Endothelial cell of umbilical vein (primary cell): Measurements from ENCODE around the gene TPH2. TPM values are rescaled to one million over a fixed set of nuclear protein-coding genes. Genes with fewer than 3 reads are reported as not detected.

Source experiments
- BruUV-seq: library from RNA; stranded (reverse); fragments of 400-500 nt; replicated peaks from 2 replicates; lab custom pipeline; 2021; lab: Mats Ljungman, UMichigan
- CTCF ChIA-PET: fragments of 300-600, 350-600 bp; sonication (Branson Sonifier 250); formaldehyde crosslinking; loops from one replicate; lab custom pipeline; 2021; ENCODE audit warnings: antibody characterized with exemption, inconsistent platforms; lab: Charles Lee
- POLR2A ChIA-PET: fragments of 300-600, 350-600 bp; sonication (Branson Sonifier 250); formaldehyde crosslinking; loops from one replicate; lab custom pipeline; 2021; ENCODE audit warnings: antibody characterized with exemption, inconsistent platforms; lab: Charles Lee
- DNase-seq: peaks from one replicate; pipeline ENCODE4 v3.0.0-alpha.2; 2011; ENCODE audit warnings: low read depth, low spot score
- FAIRE-seq: peaks from 2 replicates; lab custom pipeline; 2011; peaks lifted over from hg19 to GRCh38; lab: Jason Lieb, UNC
- H2AFZ ChIP-seq: 2 replicates; pipeline ENCODE4 v1.6.0; 2012; ENCODE audit warnings: low read depth, low read length, control low read depth, inconsistent platforms
- H3K27ac ChIP-seq: 2 replicates; pipeline ENCODE4 v1.5.1; 2011; ENCODE audit warnings: low read depth, mild to moderate bottlenecking, control low read depth, low read length, moderate library complexity; ENCODE audit not compliant: insufficient read depth
- H3K27me3 ChIP-seq, 2 experiments: 2 replicates each; pipeline versions ENCODE4 v1.6.0 to v1.6.1; 2011; ENCODE audit warnings: low read length in 2 of 2, mixed read lengths in 1 of 2; ENCODE audit not compliant: control insufficient read depth in 2 of 2, insufficient read depth in 2 of 2
- H3K36me3 ChIP-seq, 2 experiments: 2 replicates in 1 of 2; 3 replicates in 1 of 2; pipeline ENCODE4 v1.5.1; 2011; ENCODE audit warnings: low read length in 2 of 2, mild to moderate bottlenecking in 1 of 2, moderate library complexity in 1 of 2; ENCODE audit not compliant: control insufficient read depth in 2 of 2, insufficient read depth in 2 of 2; ENCODE audit errors: extremely low read depth in 1 of 2
- H3K4me1 ChIP-seq: 3 replicates; pipeline ENCODE4 v1.5.1; 2011; ENCODE audit warnings: mild to moderate bottlenecking, low read length; ENCODE audit not compliant: control insufficient read depth, insufficient read depth; ENCODE audit errors: extremely low read depth
- H3K4me2 ChIP-seq: 2 replicates; pipeline ENCODE4 v1.6.1; 2011; ENCODE audit warnings: low read length, control low read depth, mixed read lengths; ENCODE audit not compliant: insufficient read depth
- H3K4me3 ChIP-seq, 3 experiments: fragments of 200-600 bp in 1 of 3; sonication (generic), shearing (Covaris generic) in 1 of 3; replicated peaks in 1 of 3; 2 replicates each; pipeline ENCODE4 v1.5.1; 2011 to 2016; ENCODE audit warnings: control low read depth in 3 of 3, low read length in 3 of 3, mild to moderate bottlenecking in 2 of 3, inconsistent platforms in 1 of 3, low read depth in 1 of 3, moderate library complexity in 1 of 3; ENCODE audit not compliant: insufficient read depth in 1 of 3
- H3K79me2 ChIP-seq: 2 replicates; pipeline ENCODE4 v1.6.0; 2012; ENCODE audit warnings: low read length, inconsistent platforms; ENCODE audit not compliant: control insufficient read depth, insufficient read depth
- H3K9ac ChIP-seq: replicated peaks from 2 replicates; pipeline ENCODE3; 2011; ENCODE audit warnings: low read length, control low read depth; ENCODE audit not compliant: insufficient read depth; ENCODE audit errors: extremely low read depth
- H3K9me1 ChIP-seq: replicated peaks from 3 replicates; pipeline ENCODE4 v1.6.0; 2011; ENCODE audit warnings: mild to moderate bottlenecking, low read length; ENCODE audit not compliant: control insufficient read depth, insufficient read depth; ENCODE audit errors: extremely low read depth
- H3K9me3 ChIP-seq: replicated peaks from 2 replicates; pipeline ENCODE4 v1.5.1; 2012; ENCODE audit warnings: low read length, inconsistent platforms; ENCODE audit not compliant: control insufficient read depth, insufficient read depth
- H4K20me1 ChIP-seq: replicated peaks from 2 replicates; pipeline ENCODE3; 2011; ENCODE audit warnings: mild to moderate bottlenecking, low read length; ENCODE audit not compliant: control insufficient read depth, insufficient read depth; ENCODE audit errors: extremely low read depth
- EZH2 ChIP-seq: IDR thresholded peaks from 2 replicates; pipeline ENCODE4 v1.6.1; 2012; ENCODE audit warnings: borderline replicate concordance, low read depth, mild to moderate bottlenecking, moderate library complexity, low read length, inconsistent platforms; ENCODE audit not compliant: severe bottlenecking
- FOS ChIP-seq: IDR thresholded peaks from 2 replicates; pipeline ENCODE4 v1.6.1; 2011; ENCODE audit warnings: mild to moderate bottlenecking, low read length, moderate library complexity, borderline replicate concordance; ENCODE audit not compliant: insufficient read depth
- GATA2 ChIP-seq: IDR thresholded peaks from 2 replicates; pipeline ENCODE4 v1.7.0; 2011; ENCODE audit warnings: low read depth, mild to moderate bottlenecking, moderate library complexity, mixed read lengths, low read length; ENCODE audit not compliant: insufficient read length, insufficient read depth
- JUN ChIP-seq: IDR thresholded peaks from 2 replicates; pipeline ENCODE4 v1.6.1; 2011; ENCODE audit warnings: borderline replicate concordance, low read depth; ENCODE audit not compliant: insufficient read length, insufficient read depth
- MYC ChIP-seq: IDR thresholded peaks from one replicate; pipeline ENCODE4 v1.6.1; 2011; ENCODE audit warnings: mild to moderate bottlenecking, low read depth, low read length
- POLR2A ChIP-seq: IDR thresholded peaks from 2 replicates; pipeline ENCODE4 v1.6.1; 2012; ENCODE audit warnings: low read depth, mild to moderate bottlenecking, control low read depth, low read length
- POLR2AphosphoS5 ChIP-seq: IDR thresholded peaks from 2 replicates; pipeline ENCODE4 v1.6.1; 2012; ENCODE audit warnings: low read depth, mild to moderate bottlenecking, control low read depth, low read length, moderate library complexity; ENCODE audit not compliant: insufficient read depth
- dilution Hi-C: fragments of 300-500 bp; cut with MboI; formaldehyde crosslinking; loops from one replicate; pipeline ENCODE4 v1.15.0; 2019; ENCODE audit warnings: low sequenced_read_pairs; ENCODE audit not compliant: extremely low pct_ligation_motif_present
- intact Hi-C: fragments of 100-400 bp; cut with micrococcal nuclease; formaldehyde crosslinking; loops from one replicate; pipeline ENCODE4 v1.10.0; 2022
- polyA plus RNA-seq, 4 experiments: library from polyadenylated mRNA; depleted of rRNA in 3 of 4; stranded (reverse) in 3 of 4; unstranded in 1 of 4; fragments of >200 nt; gene quantifications; 2 replicates each; pipeline versions ENCODE4 v1.2.1 to v1.2.3, GENCODE V29; 2011 to 2012; ENCODE audit warnings: missing spikeins in 1 of 4
- total RNA-seq: library from RNA; stranded (reverse); gene quantifications from 2 replicates; pipeline ENCODE4 v1.2.3, GENCODE V29; 2021
- TF ChIP-seq, protein P1 (sequence below), 2 donors: IDR thresholded peaks; 1 replicate in 1 of 2; 2 replicates in 1 of 2; pipeline ENCODE4 v1.5.1; 2011; ENCODE audit warnings: low read length in 2 of 2, mild to moderate bottlenecking in 2 of 2, moderate library complexity in 2 of 2, control low read depth in 1 of 2, inconsistent platforms in 1 of 2, low read depth in 1 of 2; ENCODE audit not compliant: insufficient read depth in 1 of 2; ENCODE audit errors: extremely low read depth in 1 of 2
- TF ChIP-seq, protein P2 (sequence below): IDR thresholded peaks from 2 replicates; pipeline ENCODE4 v1.6.1; 2011; ENCODE audit not compliant: insufficient read depth, insufficient read length

The TPH2 gene
- total and polyA plus RNA-seq, 2 donors (not counting 3 experiments of a cell fraction or from before 2014, with no cell fraction given) = not detected

DNA sequence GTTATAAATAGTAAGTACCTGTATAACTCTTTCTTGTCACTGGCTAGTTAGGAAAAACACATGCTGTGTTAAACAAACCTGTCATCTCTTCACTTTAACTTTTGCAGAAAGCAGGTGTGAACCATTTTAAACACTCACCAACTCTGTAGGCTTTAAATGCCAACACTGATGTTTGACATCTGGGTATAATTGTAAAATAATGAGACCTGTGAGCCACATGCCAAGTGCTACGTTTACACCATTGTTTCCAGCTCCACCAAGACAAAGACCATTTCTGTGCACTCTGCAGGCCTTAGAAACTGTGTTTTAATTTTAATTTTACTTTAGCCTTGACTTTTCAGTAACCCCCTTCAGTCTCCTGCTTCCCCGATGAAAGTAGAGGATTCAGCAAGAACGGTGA, 11.0 kb downstream of the TPH2 start:
- no TSS peak for BruUV-seq
- ChIA-PET POLR2A (no interaction called here), CTCF (no interaction called here)
- TF ChIP-seq POLR2A (no peak), JUN (no peak), EZH2 (no peak), FOS (no peak), POLR2AphosphoS5 (no peak), MYC (no peak), GATA2 (no peak)
- TF ChIP-seq, protein P1, sequence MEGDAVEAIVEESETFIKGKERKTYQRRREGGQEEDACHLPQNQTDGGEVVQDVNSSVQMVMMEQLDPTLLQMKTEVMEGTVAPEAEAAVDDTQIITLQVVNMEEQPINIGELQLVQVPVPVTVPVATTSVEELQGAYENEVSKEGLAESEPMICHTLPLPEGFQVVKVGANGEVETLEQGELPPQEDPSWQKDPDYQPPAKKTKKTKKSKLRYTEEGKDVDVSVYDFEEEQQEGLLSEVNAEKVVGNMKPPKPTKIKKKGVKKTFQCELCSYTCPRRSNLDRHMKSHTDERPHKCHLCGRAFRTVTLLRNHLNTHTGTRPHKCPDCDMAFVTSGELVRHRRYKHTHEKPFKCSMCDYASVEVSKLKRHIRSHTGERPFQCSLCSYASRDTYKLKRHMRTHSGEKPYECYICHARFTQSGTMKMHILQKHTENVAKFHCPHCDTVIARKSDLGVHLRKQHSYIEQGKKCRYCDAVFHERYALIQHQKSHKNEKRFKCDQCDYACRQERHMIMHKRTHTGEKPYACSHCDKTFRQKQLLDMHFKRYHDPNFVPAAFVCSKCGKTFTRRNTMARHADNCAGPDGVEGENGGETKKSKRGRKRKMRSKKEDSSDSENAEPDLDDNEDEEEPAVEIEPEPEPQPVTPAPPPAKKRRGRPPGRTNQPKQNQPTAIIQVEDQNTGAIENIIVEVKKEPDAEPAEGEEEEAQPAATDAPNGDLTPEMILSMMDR (IDR thresholded peaks at IDR 0.05; ENCODE audit: extremely low read depth in 1 of 2, insufficient read depth in 1 of 2, low read depth in 1 of 2, low read length in 2 of 2) = no peak
- TF ChIP-seq, protein P2, sequence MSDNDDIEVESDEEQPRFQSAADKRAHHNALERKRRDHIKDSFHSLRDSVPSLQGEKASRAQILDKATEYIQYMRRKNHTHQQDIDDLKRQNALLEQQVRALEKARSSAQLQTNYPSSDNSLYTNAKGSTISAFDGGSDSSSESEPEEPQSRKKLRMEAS = no peak
- H3K4me2 ChIP-seq = no peak overlapping the region
- H2AFZ ChIP-seq = no peak overlapping the region
- dilution Hi-C loops (no loop called here), intact Hi-C loops (no loop called here)
- H3K9me3 ChIP-seq = no peaks in the 10 kb centered on the region
- no peak overlapping the region for H3K9ac ChIP-seq
- H3K4me3 ChIP-seq = no peak overlapping the region
- no peaks in the 10 kb centered on the region for H3K9me1 ChIP-seq
- no peak overlapping the region for H3K27ac ChIP-seq
- no peaks in the 10 kb centered on the region for H4K20me1 ChIP-seq
- DNase-seq = no peak
- H3K4me1 ChIP-seq = no peaks in the 10 kb centered on the region
- H3K27me3 ChIP-seq = peaks cover 3 to 4% of the 10 kb centered on the region in 2 experiments
- no peaks in the 10 kb centered on the region for H3K36me3 ChIP-seq
- H3K79me2 ChIP-seq = no peaks in the 10 kb centered on the region
- no peak for FAIRE-seq
